Measurements from ENCODE around the gene HECW1.

- TF ChIP-seq, protein P1, sequence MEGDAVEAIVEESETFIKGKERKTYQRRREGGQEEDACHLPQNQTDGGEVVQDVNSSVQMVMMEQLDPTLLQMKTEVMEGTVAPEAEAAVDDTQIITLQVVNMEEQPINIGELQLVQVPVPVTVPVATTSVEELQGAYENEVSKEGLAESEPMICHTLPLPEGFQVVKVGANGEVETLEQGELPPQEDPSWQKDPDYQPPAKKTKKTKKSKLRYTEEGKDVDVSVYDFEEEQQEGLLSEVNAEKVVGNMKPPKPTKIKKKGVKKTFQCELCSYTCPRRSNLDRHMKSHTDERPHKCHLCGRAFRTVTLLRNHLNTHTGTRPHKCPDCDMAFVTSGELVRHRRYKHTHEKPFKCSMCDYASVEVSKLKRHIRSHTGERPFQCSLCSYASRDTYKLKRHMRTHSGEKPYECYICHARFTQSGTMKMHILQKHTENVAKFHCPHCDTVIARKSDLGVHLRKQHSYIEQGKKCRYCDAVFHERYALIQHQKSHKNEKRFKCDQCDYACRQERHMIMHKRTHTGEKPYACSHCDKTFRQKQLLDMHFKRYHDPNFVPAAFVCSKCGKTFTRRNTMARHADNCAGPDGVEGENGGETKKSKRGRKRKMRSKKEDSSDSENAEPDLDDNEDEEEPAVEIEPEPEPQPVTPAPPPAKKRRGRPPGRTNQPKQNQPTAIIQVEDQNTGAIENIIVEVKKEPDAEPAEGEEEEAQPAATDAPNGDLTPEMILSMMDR (IDR thresholded peaks at IDR 0.05), result no peak
- no peak for TF ChIP-seq POLR2A (IDR thresholded peaks at IDR 0.05)
Observed at GRCh38 chr7:43438897-43439479, 326.5 kb downstream of the HECW1 start.

All from heart left ventricle (tissue), 13 donors.